ENCODE data around the gene CCDC172.

The CCDC172 gene

GRCh38 chr10:116324227-116324950 is at the start of gene CCDC172:
TSS of gene CCDC172 (plus strand) at chr10:116324448. CDS start at chr10:116325012, 564 bp downstream.
- FAIRE-seq (no peak), DNase-seq (ENCODE audit: low spot score) (no peak)

GRCh38 chr10:116276981-116277380 is 47.3 kb upstream of the CCDC172 start:
- DNase-seq (ENCODE audit: low spot score), result no peak
- no peak for FAIRE-seq

GRCh38 chr10:116278846-116279245 is 45.4 kb upstream of the CCDC172 start:
- FAIRE-seq, result no peak
- no peak for DNase-seq (ENCODE audit: low spot score)

- FAIRE-seq (no peak), DNase-seq (ENCODE audit: low spot score) (no peak)
Observed at GRCh38 chr10:116281775-116282174, 42.5 kb upstream of the CCDC172 start.

GRCh38 chr10:116286626-116287200 is 37.5 kb upstream of the CCDC172 start:
- no peak for FAIRE-seq
- DNase-seq (ENCODE audit: low spot score), result no peak

- peak; percentile 62 for DNase-seq (ENCODE audit: low spot score)
- FAIRE-seq, result peak; percentile 88
Observed at GRCh38 chr10:116287906-116288501, 36.2 kb upstream of the CCDC172 start.

GRCh38 chr10:116289652-116290051 is 34.6 kb upstream of the CCDC172 start:
- FAIRE-seq, result no peak

GRCh38 chr10:116292493-116292892 is 31.8 kb upstream of the CCDC172 start:
- FAIRE-seq (no peak), DNase-seq (ENCODE audit: low spot score) (no peak)

More at GRCh38 chr10:116289652-116290051, 34.6 kb upstream of the CCDC172 start:
- DNase-seq (ENCODE audit: low spot score), result no peak

GRCh38 chr10:116296291-116296721 is 27.9 kb upstream of the CCDC172 start:
- DNase-seq (ENCODE audit: low spot score) (no peak), FAIRE-seq (no peak)

- FAIRE-seq (no peak), DNase-seq (ENCODE audit: low spot score) (no peak)
Observed at GRCh38 chr10:116298586-116298985, 25.7 kb upstream of the CCDC172 start.

GRCh38 chr10:116300542-116300941 is 23.7 kb upstream of the CCDC172 start:
- FAIRE-seq, result no peak
- no peak for DNase-seq (ENCODE audit: low spot score)

GRCh38 chr10:116304923-116305322 is 19.3 kb upstream of the CCDC172 start:
- DNase-seq (ENCODE audit: low spot score) (no peak), FAIRE-seq (no peak)

GRCh38 chr10:116306847-116307246 is 17.4 kb upstream of the CCDC172 start:
- DNase-seq (ENCODE audit: low spot score), result no peak
- FAIRE-seq, result no peak

GRCh38 chr10:116307455-116307854 is 16.8 kb upstream of the CCDC172 start:
- FAIRE-seq, result no peak
- no peak for DNase-seq (ENCODE audit: low spot score)

GRCh38 chr10:116311016-116311415 is 13.2 kb upstream of the CCDC172 start:
- DNase-seq (ENCODE audit: low spot score) (no peak), FAIRE-seq (no peak)

- DNase-seq (ENCODE audit: low spot score) (peak; percentile 5), FAIRE-seq (no peak)
Observed at GRCh38 chr10:116311706-116312490, 12.3 kb upstream of the CCDC172 start.

- DNase-seq (ENCODE audit: low spot score) (no peak), FAIRE-seq (no peak)
Observed at GRCh38 chr10:116312548-116312947, 11.7 kb upstream of the CCDC172 start.

- DNase-seq (ENCODE audit: low spot score) (peak; percentile 54), FAIRE-seq (peak; percentile 76)
Observed at GRCh38 chr10:116316503-116316902, 7.7 kb upstream of the CCDC172 start.

- DNase-seq (ENCODE audit: low spot score) (no peak), FAIRE-seq (no peak)
Observed at GRCh38 chr10:116324951-116325635, 845 bp downstream of the CCDC172 start.

- DNase-seq (ENCODE audit: low spot score), result no peak
- FAIRE-seq, result no peak
Observed at GRCh38 chr10:116325987-116326386, 1.7 kb downstream of the CCDC172 start.

- no peak for DNase-seq (ENCODE audit: low spot score)
- no peak for FAIRE-seq
Observed at GRCh38 chr10:116329153-116329552, 4.9 kb downstream of the CCDC172 start.
